ENCODE data around the gene ASB14.

GRCh38 chr3:57287205-57287604 is 5.3 kb downstream of the ASB14 start:
- TF ChIP-seq POLR2A (IDR thresholded peaks at IDR 0.05) (no peak), CTCF (IDR thresholded peaks at IDR 0.05) (no peak), POLR2AphosphoS5 (IDR thresholded peaks at IDR 0.05) (no peak)
